ENCODE measurements around the gene LIN37.

Gene LIN37, protein sequence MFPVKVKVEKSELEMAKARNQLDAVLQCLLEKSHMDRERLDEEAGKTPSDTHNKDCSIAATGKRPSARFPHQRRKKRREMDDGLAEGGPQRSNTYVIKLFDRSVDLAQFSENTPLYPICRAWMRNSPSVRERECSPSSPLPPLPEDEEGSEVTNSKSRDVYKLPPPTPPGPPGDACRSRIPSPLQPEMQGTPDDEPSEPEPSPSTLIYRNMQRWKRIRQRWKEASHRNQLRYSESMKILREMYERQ

DNA sequence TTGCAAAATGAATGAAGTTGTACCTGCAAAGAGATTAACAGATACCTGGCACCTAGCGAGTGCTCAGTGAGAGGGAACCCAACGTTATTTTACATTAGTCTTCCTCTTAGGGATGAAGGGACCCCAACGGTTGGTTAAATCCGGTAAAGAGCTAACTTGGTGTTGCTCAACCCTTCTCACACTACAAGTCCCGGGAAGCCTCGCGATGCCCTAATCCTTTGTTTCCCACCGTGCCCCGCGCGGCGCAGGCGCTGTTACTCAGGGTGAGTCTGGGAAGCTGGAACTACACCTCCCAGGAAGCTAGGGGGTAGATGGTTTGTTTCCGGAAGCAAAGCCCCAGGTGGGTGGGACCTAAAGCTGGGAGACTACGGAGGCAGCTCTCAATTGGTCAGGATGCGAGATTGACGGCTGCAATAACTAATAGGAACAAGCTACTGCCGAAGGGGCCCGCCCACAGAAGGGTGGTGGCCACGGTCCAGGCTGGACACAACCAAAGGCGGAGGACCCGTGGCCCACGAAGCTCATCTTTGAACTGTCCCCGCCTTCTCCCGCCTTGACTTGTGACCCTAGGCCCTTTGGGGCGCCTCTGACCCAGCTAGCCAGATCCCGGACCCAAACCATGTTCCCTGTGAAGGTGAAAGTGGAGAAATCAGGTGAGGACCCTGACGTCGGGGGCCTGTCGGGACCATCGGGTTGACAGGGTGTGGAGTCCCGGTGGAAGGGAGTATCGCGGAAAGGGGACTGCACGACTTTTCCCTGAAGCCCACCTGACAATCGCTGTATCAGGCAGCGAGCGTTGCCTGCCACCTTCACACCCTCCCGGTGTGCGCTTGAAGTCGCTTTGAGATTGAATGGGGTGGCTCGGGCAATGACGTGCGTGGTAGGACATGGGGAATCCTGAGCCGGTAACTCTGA lies at the start of gene LIN37:
Gene LIN37, plus strand, starts transcription at position 471 of the 915 bp plus-strand sequence. Its CDS starts 149 bp downstream, at position 620.
- in situ Hi-C loops (cut with MboI; ENCODE audit: low sequenced_read_pairs), result no loop called here

DNA sequence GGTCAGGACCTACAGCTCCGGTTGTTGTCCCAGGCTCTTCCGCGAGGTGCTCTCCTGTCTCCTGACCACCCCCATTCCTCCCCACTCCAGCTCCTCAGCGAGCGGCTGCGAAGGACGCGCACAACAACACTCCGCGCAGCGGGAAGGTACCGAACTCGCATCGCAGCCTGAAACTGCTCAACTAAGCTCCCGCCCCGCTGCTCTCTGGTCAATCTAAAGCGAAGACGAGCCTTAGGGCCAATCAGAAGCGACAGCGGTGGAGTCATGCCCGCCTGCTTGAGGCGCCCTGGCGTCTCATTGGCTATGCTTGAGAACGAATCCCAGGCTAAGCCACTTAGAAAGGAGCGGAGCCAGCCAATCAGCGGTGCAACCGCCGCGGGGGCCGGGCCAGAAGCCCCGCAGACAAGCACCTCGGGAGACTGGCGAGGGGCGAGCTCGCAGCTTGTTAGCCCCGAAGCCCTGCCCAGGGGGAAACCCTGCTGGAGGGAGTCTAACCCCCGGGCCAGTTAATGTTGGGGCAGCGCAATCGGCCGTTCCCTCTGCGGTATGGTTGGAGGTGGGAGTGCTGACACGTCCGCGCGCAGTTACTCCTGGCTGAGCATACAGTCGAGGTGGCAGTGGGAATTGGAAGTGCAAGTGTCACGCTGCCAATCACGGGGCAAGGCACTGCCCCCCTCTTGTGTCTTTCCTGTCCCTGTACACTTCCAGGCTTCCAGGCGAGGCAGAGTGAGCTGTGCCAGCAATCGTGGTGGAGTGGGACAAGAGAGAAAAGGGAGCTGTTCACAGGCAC lies 46.0 kb upstream of the LIN37 start:
- in situ Hi-C loops (cut with MboI; ENCODE audit: low sequenced_read_pairs), result no loop called here

DNA sequence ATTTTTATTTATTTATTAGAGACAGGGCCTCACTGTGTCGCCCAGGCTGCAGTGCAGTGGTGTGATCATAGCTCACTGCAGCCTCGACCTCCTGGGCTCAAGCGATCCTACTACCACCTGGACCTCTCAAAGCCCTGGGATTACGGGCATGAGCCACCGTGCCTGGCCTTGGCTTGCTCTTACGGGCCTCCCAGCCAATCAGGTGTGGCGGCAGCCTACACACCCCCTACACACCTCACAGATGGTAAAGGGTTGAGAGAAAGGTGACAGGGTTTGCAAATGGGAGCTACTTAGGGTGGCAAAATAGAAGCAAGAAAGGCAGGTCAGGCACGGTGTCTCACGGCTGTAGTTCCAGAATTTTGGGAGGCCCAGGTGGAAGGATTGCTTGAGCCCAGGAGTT lies 45.0 kb upstream of the LIN37 start:
- in situ Hi-C loops (cut with MboI; ENCODE audit: low sequenced_read_pairs), result no loop called here

DNA sequence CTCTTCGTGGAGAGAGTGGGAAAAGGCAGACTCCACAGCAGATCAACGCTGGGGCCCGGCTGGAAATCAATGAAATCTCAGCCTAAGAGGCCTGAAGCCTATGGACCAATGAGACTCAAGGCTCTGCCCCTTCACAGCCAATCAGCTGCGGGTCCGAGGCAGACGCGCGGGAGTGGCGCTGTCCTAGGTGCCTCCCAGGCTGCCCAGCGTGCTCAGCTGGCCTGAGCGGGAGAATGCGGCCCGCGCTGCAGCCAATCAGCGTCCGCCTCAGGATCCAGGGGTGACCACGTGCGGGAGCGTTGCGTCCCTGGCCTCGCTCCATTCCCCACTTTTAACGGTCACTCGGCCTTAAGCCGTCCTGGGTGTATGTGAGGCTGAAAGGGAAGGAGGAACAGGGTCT lies 44.2 kb upstream of the LIN37 start, which contains the start of gene ZBTB32:
Gene ZBTB32, plus strand, starts transcription at position 341 of the 400 bp plus-strand sequence. CDS start 10,069 bp downstream, outside the sequence.
- in situ Hi-C loops (cut with MboI; ENCODE audit: low sequenced_read_pairs), result no loop called here

DNA sequence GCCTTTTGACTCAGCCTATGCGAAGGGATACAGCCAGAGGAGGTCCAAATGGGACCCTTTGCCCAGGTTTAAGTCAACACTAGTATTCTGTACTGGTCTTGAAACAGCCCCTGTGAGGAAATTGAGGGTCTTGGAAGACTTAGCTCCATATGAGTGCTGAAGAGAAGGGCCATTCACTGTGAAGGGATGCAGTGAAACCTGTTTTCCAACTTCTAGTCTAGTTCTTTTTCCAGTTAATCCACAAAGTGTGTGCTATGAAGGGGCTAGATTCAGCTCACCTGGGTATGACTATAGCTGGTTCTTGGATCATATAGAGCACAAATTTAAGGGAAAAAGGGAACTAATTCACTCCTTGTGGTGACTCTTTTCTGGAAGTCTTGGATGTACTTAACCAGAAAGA lies 40.0 kb upstream of the LIN37 start:
- in situ Hi-C loops (cut with MboI; ENCODE audit: low sequenced_read_pairs), result no loop called here

DNA sequence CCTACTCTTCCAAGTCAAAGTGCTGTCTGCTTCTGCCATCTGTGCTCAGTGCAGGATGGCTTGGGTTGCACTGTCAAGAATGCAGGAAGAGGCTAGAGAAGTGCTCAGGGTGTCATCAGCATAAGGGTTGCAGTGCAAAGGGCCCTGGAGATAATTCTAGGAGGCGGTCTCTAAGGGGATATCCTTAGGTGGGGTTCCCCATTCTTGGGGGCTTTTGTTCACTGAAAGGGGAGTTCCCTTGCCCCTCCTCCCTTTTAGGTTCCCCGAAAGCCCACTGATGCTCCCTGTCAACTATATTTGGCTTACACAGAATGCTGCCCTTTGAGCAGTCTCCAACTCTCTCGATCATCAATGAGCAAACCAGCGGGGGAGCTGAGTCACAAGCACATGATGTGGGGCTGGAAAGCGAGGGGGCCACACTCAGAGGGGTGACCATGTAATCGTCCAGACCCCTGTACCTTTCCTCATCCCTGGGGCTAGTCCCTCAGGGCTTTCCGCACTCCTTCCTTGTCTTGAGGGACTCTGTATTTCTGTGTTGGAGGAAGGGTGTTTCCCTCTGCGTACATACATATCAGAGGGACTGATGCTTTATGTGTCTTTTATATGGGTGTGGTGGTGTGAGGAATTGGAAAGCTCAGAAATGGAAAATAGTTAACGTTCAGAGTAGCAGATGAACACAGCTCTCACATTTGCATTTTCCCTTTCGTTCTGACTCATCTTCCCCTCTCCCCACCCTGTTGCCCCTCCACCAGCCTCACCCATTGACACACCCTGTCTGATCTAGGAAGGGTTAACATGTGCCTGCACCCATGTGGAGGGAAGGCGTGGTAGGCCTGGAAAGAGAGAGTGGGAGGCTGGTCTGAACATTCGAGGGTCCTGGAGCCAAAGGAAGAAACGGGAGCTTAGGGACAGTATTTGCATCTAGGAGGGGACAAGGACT lies 37.3 kb upstream of the LIN37 start:
- in situ Hi-C loops (cut with MboI; ENCODE audit: low sequenced_read_pairs), result no loop called here

DNA sequence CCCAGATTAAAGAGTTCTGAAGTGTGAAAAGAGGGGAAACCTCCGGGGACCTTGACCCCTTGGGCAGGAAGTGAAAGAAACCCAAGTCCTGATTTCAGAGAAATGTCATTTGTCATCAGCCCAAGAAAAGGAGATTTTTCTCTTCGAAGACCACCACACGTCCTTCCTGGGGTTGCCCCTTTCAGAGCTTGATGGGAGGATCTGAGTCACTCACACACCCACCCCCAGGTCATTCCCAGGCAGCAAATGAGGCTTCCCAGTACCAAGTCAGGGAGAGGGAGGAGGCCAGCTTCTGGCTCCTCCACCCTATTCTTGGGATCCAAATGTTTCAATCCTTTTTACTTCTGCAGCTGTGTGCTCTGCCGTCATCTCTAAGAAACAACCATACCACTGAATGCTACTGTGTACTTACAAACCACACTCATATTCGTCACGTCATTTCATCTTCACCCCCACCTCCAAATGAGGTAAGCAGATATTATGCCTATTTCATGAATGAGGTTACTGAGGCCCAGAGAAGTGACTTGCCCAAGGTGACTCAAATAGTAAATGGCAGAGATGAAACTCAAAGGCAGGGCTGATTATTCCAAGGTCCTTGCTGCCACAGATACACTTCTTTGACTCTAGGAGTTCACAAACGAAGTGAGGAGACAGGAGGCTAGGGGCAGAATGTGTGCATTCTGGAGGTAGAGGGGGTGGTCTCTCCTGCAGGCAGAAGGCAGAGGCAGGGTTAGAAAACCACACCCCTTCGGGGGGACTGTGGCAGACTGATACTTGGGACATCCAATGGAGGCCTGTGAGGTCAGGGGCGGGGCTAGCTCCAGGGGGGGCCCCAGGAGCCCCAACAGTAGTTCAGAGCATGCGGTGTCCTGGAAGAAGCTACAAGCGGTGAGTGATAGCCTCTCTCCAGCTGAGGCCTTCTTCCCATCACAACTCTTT lies 35.5 kb upstream of the LIN37 start:
- in situ Hi-C loops (cut with MboI; ENCODE audit: low sequenced_read_pairs), result no loop called here

DNA sequence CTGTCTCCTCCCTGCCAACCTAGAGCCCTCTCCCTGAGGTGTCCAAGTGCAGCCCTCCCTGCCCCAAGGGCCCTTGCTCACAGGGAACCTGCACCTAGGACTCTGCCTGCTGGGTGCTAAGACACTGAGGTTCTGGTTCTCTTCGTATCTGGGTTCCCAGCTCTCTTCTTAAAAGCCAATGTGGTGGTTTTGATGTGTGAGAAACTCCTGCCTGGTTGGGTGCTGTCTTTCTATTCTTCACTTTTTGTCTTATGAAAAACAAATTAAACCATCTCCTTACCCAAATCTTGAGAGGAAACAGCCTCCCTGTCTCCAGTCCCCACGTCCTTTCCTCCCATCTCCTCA lies 34.9 kb upstream of the LIN37 start:
- in situ Hi-C loops (cut with MboI; ENCODE audit: low sequenced_read_pairs), result no loop called here

DNA sequence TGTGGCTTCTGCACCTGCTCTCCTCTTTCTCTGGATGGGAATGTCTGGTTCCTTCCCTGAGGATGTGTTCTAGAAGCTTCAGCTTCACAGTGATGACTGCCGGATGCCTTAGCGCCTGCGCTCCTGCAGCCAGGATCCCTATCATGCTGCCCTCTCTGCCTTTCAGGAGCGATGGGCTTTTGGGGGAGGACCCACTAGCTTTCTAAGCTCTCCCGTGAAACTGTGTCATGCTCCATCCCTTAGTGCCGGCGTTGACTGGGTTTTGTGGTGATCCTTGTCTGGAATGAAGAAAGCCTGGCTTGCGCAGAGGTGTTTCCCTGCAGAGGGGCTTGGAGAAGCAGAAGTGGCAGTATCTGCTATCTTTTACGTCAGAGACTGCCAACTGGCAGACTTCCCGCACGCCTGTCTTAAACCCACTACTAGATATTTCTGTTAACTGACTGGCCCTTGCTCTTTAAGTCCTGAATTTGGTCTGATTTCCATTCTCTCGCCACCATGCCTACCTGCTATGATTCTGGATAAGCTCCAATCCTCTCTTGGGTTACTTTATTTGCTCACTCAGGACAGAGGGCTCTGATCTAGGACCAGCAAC lies 34.4 kb upstream of the LIN37 start:
- in situ Hi-C loops (cut with MboI; ENCODE audit: low sequenced_read_pairs), result no loop called here

DNA sequence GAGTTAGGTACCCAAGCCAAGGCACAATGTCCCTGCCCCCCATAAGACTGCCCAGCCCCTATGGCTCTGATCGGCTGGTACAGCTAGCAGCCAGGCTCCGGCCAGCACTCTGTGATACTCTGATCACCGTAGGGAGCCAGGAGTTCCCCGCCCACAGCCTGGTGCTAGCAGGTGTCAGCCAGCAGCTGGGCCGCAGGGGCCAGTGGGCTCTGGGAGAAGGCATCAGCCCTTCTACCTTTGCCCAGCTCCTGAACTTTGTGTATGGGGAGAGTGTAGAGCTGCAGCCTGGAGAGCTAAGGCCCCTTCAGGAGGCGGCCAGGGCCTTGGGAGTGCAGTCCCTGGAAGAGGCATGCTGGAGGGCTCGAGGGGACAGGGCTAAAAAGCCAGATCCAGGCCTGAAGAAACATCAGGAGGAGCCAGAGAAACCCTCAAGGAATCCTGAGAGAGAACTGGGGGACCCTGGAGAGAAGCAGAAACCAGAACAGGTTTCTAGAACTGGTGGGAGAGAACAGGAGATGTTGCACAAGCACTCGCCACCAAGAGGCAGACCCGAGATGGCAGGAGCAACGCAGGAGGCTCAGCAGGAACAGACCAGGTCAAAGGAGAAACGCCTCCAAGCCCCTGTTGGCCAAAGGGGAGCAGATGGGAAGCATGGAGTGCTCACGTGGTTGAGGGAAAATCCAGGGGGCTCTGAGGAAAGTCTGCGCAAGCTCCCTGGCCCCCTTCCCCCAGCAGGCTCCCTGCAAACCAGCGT lies 33.6 kb upstream of the LIN37 start:
- in situ Hi-C loops (cut with MboI; ENCODE audit: low sequenced_read_pairs), result no loop called here

DNA sequence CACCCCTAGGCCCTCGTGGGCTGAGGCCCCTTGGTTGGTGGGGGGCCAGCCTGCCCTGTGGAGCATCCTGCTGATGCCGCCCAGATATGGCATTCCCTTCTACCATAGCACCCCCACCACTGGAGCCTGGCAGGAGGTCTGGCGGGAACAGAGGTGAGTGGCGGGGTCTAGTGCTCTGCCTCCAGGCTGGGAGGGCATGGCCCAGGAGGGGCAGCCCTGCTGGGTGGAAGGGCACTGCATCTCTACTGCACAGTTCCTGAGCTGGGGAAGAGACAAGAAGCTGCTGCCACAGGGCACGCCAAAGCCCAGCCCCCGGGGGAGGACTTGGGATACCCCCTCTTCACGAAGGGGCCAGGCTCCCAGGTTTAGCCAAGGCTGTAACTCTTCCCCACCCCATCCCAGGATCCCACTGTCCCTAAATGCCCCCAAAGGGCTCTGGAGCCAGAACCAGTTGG lies 33.0 kb upstream of the LIN37 start:
- in situ Hi-C loops (cut with MboI; ENCODE audit: low sequenced_read_pairs), result no loop called here

DNA sequence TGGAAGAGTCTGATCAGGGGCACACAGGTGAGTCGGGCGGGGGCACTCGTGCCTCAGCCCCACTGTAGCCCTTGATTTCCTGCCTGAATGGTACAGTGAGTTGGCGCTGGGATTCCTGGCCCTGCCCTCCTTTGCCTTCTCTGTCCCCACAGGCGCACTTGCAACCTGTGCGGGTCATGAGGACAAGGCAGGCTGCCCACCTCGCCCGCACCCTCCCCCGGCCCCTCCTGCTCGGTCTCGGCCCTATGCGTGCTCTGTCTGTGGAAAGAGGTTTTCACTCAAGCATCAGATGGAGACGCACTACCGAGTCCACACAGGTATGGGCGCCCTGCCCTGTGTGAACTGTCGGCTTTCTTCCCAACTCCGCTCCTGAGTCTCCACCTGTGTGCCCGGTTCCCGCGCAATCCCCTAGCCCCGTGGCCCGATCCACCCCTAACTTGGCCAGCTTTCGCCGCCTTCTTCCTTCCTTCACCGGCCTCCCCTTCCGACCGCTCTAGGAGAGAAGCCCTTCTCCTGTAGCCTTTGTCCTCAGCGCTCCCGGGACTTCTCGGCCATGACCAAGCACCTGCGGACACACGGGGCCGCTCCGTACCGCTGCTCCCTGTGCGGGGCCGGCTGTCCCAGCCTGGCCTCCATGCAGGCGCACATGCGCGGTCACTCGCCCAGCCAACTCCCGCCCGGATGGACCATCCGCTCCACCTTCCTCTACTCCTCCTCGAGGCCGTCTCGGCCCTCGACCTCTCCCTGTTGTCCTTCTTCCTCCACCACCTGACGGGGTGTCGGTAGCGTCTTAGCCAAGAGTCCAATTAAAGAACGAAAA lies 32.2 kb upstream of the LIN37 start:
- in situ Hi-C loops (cut with MboI; ENCODE audit: low sequenced_read_pairs), result no loop called here

DNA sequence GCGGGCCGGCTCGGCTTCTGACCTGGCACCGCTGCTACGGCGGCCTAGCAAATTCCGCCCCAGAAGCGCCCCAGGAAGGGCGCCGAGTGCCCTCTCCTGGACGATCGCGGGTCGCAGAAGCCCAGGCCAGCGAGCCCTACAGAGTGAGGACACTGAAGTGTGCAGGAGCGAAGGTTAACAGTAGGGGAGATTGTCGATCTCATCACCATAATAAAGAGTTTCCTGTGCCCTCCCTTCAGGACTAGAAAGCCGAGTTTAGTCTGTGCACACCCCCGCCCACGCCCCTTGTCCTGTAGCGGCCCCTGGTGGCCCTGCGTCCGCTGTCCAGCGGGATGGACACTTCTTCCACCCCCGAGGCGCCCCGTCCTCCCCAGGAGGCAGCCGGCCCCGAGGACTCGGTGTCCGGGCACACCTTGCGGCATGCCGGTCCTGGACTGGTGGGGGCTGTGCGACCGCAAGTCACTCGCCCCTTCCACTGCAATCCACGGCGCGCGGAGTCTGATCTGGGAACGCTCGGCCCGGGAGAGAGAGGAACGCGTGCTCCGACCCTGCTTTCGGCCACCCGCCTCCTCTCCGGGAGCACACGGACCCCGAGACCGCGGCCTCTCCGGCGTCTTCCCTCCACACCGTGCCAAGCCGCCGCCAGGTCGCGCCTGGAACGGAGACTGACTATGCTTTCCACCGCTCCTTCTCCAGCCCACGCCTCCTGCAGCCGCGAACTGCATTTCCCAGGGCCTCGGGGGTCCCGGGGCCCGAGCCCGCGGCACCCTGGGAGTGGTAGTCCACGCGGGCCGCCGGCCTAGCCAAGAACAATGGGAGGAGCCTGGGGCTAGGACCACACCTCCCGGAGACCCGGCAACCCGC lies 31.3 kb upstream of the LIN37 start:
- in situ Hi-C loops (cut with MboI; ENCODE audit: low sequenced_read_pairs), result no loop called here

DNA sequence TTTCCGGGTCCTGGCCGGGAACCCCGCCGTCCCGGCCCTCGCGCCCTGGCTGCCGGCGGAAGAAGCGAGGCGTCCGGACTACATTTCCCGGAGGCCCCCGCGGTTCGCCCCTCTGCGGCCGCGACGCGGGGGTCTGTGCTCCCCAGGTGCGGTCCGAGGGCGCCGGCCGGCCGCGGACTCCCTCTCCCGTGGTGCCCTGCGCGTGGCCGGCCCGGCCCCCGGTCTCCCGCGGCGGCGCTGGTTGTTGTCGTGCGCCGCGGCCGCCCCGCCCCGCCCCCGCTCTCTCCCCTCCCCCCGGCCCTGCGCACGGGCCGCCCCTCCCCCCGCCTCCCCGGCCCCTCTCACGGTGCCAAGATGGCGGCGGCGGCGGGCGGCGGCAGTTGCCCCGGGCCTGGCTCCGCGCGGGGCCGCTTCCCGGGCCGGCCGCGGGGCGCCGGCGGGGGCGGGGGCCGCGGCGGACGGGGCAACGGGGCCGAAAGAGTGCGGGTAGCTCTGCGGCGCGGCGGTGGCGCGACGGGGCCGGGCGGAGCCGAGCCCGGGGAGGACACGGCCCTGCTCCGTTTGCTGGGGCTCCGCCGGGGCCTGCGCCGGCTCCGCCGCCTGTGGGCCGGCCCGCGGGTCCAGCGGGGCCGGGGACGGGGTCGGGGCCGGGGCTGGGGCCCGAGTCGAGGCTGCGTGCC lies 30.6 kb upstream of the LIN37 start, which contains the start of gene KMT2B:
Gene KMT2B, plus strand, starts transcription at position 339 of the 680 bp plus-strand sequence. Its CDS starts 16 bp downstream, at position 355.
- in situ Hi-C loops (cut with MboI; ENCODE audit: low sequenced_read_pairs), result no loop called here

DNA sequence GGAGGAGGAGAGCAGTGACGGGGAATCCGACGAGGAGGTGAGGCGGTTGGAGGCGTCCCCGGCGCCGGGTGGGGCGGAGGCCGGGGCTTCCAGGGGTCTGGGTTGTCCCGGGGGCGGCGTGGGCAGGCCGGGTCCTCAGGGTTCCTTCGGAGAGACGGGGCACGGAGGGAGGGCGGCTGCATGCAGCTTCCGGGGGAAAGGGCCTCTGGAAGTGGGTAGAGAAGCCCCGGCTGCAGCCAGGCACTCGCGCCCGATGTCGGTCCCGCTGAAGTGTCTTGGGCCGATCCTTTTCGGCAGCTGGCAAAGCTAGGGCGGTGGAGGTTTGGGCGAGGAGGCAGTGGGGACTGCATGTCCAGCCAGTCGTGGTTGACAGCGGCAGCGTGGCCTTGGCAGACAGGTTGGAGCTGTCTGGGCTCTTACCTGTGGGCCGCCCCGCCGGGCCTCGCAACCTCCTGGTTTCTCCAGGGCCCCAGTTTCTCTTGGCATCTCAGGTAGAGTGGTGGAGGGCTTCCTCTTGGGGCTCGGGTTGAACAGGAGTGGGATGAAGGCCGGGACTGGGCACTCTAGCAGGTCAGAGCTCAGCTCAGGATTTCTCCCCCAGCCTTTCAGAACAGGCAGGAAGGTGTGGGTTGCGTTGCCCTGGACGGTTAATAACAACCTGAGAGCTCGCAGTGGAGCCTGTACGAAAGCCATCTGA lies 29.9 kb upstream of the LIN37 start:
- in situ Hi-C loops (cut with MboI; ENCODE audit: low sequenced_read_pairs), result no loop called here
